Ovary (tissue), 3 donors: ENCODE measurements around the gene AGAP9.
"Not testable (repeated sequence)": the region's sequence is repeated elsewhere in the genome, so short reads cannot be mapped to it uniquely, and the experiment has no call there.

Experiments
- EP300 ChIP-seq: sonication (generic); formaldehyde crosslinking; IDR thresholded peaks from one replicate; pipeline ENCODE4 v1.6.1; 2017; ENCODE audit warnings: antibody characterized with exemption
- POLR2A ChIP-seq: fragments of 450-650 bp; IDR thresholded peaks from one replicate; pipeline ENCODE4 v1.6.1; 2017; ENCODE audit warnings: antibody characterized with exemption, mild to moderate bottlenecking, moderate library complexity
- TF ChIP-seq, protein P1 (sequence below), 3 donors: fragments of 450-650 bp in 2 of 3; fragments of 200-600 bp in 1 of 3; IDR thresholded peaks; one replicate each; pipeline versions ENCODE4 v1.5.1 to v1.8.0; 2016 to 2022; ENCODE audit warnings: antibody characterized with exemption in 3 of 3, mild to moderate bottlenecking in 1 of 3
- donor health status: DM: no; HTN: no; CAD: no.

DNA sequence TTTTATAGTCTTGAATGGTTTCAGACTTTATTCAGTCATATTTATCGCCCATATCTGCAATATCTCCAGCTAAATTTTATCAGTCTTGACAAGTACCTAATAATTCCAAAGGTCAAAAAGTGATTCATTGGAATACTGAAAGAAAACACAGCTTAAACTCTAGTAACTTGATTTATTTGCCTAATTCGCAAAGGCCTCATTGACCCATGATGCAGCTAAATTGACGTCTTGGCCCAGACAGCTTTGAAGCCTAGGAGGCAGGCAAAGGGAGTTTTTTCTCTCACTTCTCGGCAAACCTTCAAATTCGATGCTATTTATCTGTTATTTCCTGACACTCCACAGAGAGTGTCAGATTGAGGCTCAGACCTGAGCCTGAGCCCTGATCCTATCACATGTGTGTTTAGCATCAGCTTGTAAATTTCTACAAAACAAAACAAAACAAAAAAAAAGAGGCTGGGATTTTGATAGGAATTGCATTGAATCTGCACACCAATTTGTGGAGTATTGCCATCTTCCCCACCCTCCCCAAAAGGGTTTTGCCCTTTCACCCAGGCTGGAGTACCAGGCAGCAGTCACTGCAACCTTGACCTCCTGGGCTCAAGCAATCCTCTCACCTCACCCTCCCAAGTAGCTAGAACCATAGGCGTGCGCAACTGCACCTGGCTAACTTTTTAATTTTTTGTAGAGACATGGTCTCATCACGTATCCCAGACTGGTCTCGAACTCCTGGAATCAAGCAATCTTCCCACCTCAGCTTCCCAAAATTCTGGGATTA, 47.9 kb upstream of the AGAP9 start:
- TF ChIP-seq, protein P1, sequence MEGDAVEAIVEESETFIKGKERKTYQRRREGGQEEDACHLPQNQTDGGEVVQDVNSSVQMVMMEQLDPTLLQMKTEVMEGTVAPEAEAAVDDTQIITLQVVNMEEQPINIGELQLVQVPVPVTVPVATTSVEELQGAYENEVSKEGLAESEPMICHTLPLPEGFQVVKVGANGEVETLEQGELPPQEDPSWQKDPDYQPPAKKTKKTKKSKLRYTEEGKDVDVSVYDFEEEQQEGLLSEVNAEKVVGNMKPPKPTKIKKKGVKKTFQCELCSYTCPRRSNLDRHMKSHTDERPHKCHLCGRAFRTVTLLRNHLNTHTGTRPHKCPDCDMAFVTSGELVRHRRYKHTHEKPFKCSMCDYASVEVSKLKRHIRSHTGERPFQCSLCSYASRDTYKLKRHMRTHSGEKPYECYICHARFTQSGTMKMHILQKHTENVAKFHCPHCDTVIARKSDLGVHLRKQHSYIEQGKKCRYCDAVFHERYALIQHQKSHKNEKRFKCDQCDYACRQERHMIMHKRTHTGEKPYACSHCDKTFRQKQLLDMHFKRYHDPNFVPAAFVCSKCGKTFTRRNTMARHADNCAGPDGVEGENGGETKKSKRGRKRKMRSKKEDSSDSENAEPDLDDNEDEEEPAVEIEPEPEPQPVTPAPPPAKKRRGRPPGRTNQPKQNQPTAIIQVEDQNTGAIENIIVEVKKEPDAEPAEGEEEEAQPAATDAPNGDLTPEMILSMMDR (IDR thresholded peaks at IDR 0.05) = not testable (repeated sequence)
- TF ChIP-seq POLR2A, EP300: not testable (repeated sequence)
